Ishikawa (cell line): ENCODE measurements around the gene USHBP1.
A peak's percentile ranks its signal among the peaks of the same experiment; 100 is the strongest.

ENCODE experiments used
- CEBPB ChIP-seq: IDR thresholded peaks from 2 replicates; pipeline ENCODE4 v1.6.1; 2012
- CREB1 ChIP-seq: IDR thresholded peaks from 2 replicates; pipeline ENCODE4 v1.6.1; 2012; ENCODE audit warnings: low read depth
- EGR1 ChIP-seq: IDR thresholded peaks from 2 replicates; pipeline ENCODE4 v1.6.1; 2012
- EP300 ChIP-seq: IDR thresholded peaks from 2 replicates; pipeline ENCODE4 v1.6.1; 2012; ENCODE audit warnings: borderline replicate concordance
- FOXM1 ChIP-seq: IDR thresholded peaks from 2 replicates; pipeline ENCODE4 v1.6.1; 2012; ENCODE audit warnings: low read depth, borderline replicate concordance
- NFIC ChIP-seq: IDR thresholded peaks from 2 replicates; pipeline ENCODE4 v1.6.1; 2012
- RAD21 ChIP-seq: IDR thresholded peaks from 2 replicates; pipeline ENCODE4 v1.6.1; 2012; ENCODE audit warnings: low read depth
- TAF1 ChIP-seq: IDR thresholded peaks from 2 replicates; pipeline ENCODE4 v1.6.1; 2012; ENCODE audit warnings: low read depth, mild to moderate bottlenecking
- TCF12 ChIP-seq: IDR thresholded peaks from 2 replicates; pipeline ENCODE4 v1.6.1; 2012; ENCODE audit warnings: low read depth
- TEAD4 ChIP-seq: IDR thresholded peaks from 2 replicates; pipeline ENCODE4 v1.6.1; 2012
- YY1 ChIP-seq: IDR thresholded peaks from 2 replicates; pipeline ENCODE4 v1.6.1; 2012; ENCODE audit warnings: low read depth
- ZBTB7A ChIP-seq: IDR thresholded peaks from 2 replicates; pipeline ENCODE4 v1.6.1; 2012; ENCODE audit warnings: low read depth
- TF ChIP-seq, protein P1 (sequence below): IDR thresholded peaks from 2 replicates; pipeline ENCODE4 v1.6.1; 2012
- TF ChIP-seq, protein P2 (sequence below): IDR thresholded peaks from 2 replicates; pipeline ENCODE4 v1.6.1; 2012
- TF ChIP-seq, protein P3 (sequence below): IDR thresholded peaks from 2 replicates; pipeline ENCODE4 v1.6.1; 2012; ENCODE audit warnings: low read depth, mild to moderate bottlenecking

USHBP1 gene

DNA sequence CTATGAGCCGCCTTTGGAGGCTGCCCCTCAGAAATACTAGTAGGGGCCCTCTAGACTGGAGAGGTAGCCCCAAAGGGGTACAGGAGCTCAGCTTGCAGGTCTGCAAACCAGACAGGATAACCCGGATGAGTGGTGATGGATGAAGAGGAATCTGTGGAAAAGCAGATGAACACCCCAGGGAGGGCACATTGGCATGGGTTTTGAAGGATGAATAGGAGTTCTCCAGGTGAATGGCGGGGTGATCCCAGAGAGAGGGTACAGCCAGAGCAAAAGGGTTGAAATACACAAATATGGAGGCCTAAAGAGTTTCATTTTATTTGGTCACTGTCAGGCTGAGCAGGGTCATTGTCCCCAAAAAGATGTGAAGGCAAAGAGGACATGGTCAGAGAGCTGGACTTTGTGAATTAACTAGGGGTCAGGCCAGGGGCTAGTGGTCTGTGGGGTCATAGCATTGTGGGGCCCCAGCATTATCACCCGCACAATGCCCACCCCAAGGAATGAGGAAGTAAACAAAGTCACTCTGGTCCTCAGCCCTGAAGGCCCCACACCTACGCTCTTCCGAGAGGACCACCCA is 23.6 kb downstream of the USHBP1 start:
- TF ChIP-seq TAF1, result no peak
- no peak for TF ChIP-seq EGR1
- no peak for TF ChIP-seq CREB1
- TF ChIP-seq, protein P1, sequence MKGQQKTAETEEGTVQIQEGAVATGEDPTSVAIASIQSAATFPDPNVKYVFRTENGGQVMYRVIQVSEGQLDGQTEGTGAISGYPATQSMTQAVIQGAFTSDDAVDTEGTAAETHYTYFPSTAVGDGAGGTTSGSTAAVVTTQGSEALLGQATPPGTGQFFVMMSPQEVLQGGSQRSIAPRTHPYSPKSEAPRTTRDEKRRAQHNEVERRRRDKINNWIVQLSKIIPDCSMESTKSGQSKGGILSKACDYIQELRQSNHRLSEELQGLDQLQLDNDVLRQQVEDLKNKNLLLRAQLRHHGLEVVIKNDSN, result no peak
- no peak for TF ChIP-seq EP300
- TF ChIP-seq ZBTB7A, result no peak
- no peak for TF ChIP-seq NFIC
- no peak for TF ChIP-seq TEAD4
- no peak for TF ChIP-seq TCF12
- TF ChIP-seq, protein P2, sequence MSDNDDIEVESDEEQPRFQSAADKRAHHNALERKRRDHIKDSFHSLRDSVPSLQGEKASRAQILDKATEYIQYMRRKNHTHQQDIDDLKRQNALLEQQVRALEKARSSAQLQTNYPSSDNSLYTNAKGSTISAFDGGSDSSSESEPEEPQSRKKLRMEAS, result no peak
- no peak for TF ChIP-seq YY1
- no peak for TF ChIP-seq FOXM1
- TF ChIP-seq CEBPB, result no peak
- TF ChIP-seq RAD21, result no peak

GRCh38 chr19:17240062-17240752 is 24.3 kb downstream of the USHBP1 start:
- TF ChIP-seq TEAD4 (no peak), CEBPB (no peak), RAD21 (no peak), TAF1 (no peak), ZBTB7A (no peak), FOXM1 (no peak), TCF12 (no peak), NFIC (no peak), YY1 (no peak), EP300 (no peak), EGR1 (no peak), CREB1 (no peak)
- TF ChIP-seq, protein P1, result no peak
- TF ChIP-seq, protein P2, result no peak

DNA sequence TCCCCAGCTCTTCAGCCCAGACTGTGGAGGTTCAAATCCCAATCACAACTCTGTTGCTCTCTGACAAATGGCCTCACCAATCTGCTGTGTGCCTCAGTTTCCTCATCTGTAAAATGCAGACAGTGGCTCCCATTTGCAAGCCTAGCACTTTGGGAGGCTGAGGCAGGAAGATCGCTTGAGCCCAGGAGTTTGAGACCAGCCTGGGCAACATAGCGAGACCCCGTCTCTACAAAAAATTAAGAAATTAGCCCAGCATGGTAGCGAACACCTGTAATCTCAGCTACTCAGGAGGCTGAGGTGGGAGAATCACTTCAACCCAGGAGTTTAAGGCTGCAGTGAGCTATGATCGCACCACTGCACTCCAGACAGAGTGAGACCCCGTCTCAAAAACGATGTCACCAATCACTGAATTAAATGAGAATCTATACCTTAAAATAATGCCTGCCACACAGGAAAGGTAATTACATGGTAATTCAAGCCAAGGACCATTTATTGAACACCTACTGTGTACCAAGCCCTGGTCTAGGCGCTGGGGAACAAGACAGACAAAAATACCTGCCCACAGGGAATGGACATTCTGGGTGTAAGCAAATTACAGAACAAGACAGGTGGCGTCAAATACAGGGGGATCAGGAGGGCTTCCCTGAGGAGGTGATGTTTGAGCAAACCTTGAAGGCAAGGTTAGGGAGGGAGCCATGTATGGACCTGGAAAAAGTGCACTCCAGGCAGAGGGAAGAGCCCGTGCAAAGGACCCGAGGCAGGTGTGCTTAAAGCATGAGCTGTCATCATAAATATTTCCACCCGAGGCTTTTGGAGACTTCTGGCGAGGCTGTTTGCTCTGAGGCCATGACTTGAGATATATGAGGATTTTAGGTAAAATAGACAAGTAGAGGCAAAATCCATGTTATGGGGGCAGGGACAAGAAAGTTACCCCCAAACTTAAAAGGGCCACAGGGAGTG is 26.5 kb downstream of the USHBP1 start:
- TF ChIP-seq EP300 (no peak), EGR1 (no peak), TAF1 (no peak), CEBPB (no peak), TCF12 (no peak), TEAD4 (no peak), NFIC (no peak), YY1 (no peak), CREB1 (no peak), RAD21 (no peak), ZBTB7A (no peak), FOXM1 (no peak)
- TF ChIP-seq, protein P2, result no peak
- TF ChIP-seq, protein P3, sequence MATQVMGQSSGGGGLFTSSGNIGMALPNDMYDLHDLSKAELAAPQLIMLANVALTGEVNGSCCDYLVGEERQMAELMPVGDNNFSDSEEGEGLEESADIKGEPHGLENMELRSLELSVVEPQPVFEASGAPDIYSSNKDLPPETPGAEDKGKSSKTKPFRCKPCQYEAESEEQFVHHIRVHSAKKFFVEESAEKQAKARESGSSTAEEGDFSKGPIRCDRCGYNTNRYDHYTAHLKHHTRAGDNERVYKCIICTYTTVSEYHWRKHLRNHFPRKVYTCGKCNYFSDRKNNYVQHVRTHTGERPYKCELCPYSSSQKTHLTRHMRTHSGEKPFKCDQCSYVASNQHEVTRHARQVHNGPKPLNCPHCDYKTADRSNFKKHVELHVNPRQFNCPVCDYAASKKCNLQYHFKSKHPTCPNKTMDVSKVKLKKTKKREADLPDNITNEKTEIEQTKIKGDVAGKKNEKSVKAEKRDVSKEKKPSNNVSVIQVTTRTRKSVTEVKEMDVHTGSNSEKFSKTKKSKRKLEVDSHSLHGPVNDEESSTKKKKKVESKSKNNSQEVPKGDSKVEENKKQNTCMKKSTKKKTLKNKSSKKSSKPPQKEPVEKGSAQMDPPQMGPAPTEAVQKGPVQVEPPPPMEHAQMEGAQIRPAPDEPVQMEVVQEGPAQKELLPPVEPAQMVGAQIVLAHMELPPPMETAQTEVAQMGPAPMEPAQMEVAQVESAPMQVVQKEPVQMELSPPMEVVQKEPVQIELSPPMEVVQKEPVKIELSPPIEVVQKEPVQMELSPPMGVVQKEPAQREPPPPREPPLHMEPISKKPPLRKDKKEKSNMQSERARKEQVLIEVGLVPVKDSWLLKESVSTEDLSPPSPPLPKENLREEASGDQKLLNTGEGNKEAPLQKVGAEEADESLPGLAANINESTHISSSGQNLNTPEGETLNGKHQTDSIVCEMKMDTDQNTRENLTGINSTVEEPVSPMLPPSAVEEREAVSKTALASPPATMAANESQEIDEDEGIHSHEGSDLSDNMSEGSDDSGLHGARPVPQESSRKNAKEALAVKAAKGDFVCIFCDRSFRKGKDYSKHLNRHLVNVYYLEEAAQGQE, result no peak
- TF ChIP-seq, protein P1, result no peak

DNA sequence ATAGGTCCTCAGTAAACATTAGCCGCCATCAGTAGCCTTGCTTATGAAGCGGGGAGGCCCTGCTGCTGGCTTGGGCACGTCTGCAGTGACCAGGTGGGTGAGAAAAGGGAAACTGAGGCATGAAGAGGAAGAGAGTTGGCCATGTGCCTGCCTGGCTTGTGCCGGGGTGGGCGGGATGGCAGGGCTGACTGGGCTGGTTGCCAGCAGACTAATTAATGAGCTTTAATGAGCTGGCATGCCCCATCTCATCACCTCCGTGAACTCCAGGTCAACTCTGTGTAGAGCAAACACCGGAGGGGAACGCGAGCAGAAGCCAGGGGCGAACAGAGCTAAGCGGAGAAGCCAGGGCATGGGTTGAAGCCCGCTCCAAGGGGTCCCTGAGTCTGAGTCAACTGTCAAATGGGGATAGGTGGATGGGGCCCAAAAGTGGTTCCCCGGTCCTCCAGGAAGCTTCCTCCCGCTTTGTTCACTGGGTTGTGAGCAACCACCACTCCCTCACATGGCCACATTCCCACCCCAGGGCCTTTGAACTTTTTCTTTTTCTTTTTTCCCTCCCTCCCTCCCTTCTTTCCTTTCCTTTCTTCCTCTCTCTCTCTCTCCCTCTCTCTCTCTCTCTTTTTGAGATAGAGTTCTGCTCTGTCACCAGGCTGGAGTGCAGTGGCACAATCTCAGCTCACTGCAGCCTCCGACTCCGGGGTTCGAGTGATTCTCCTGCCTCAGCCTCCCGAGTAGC is 27.6 kb downstream of the USHBP1 start:
- no peak for TF ChIP-seq CEBPB
- TF ChIP-seq YY1, result no peak
- peak; percentile 56 for TF ChIP-seq NFIC
- TF ChIP-seq, protein P3, result no peak
- TF ChIP-seq, protein P1, result no peak
- TF ChIP-seq TAF1, result no peak
- TF ChIP-seq TEAD4, result no peak
